Measurements from ENCODE around the gene FRMD6.

DNA sequence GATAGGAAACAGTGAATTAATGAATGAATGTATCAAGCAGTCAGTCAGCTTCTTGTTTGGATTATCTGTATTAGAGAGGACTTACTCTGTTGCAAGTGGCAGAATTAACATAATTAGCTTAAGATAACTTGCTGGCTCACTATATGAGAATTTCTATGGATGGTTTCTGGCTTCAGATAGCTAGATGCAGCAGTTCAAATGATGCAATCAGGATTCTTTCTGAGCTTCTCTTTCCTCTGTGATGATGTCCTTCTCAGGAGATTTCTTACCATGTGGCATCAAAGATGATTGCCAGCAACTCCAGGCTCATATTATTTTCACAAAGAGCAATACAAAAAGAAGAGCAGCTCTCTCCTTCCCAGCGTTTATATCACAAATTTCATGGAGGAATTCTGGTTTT is 30.7 kb downstream of the FRMD6 start:
- no peak for TF ChIP-seq TAF1 (IDR thresholded peaks at IDR 0.05; ENCODE audit: borderline replicate concordance, insufficient read depth, low read length)
- no peak for TF ChIP-seq SIN3A (IDR thresholded peaks at IDR 0.05; ENCODE audit: borderline replicate concordance, insufficient read depth, low read length)
- no peak for TF ChIP-seq POLR2AphosphoS5 (IDR thresholded peaks at IDR 0.05; ENCODE audit: low read depth, low read length)

Data from PFSK-1 (cell line).